ENCODE data around the gene CROT. TPM values are rescaled to one million over a fixed set of nuclear protein-coding genes. Genes with fewer than 3 reads are reported as not detected.
A peak's percentile ranks its signal among the peaks of the same experiment; 100 is the strongest.

Gene CROT
- total and polyA plus RNA-seq, 5 experiments from 2014 or later: 3.2 to 16.9 (median 5.3) TPM

DNA sequence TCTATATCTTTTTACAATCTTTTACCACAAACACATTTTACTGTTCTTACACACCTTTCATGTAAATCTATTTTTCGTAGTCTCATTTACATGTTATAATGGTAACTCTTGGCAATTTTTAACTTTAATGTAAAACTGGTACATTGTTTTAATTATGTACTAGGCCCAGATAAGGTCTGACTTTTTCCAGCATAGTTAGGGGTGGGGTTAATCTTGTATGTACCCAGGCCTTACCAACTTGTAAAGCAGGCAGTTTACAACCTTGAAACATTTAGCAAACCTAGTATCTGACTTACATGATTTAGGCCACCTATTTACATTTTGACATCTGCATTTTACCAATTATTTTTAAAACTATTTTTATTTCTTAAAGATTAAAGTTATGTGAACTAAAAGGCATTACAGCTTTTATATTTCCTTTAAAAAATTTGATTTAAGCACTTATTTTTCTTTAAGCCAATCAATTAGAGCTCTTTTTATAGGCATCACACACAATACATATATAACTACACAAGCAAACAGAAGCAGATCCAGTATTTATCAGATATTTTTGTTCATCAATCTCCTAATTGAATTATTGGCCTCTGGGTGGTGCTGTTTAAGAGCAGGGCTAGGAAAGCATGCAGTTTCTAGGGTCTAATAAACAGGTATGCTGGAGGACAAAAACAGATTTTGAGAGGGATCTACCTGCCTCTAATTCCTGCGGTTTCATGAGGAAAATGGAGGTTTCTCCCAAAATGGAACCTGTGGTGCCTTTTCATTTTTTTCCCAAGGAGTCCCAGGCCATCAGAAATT is 19.7 kb upstream of the CROT start:
- no peaks in the 10 kb centered on the region for H3K4me1 Mint-ChIP-seq

DNA sequence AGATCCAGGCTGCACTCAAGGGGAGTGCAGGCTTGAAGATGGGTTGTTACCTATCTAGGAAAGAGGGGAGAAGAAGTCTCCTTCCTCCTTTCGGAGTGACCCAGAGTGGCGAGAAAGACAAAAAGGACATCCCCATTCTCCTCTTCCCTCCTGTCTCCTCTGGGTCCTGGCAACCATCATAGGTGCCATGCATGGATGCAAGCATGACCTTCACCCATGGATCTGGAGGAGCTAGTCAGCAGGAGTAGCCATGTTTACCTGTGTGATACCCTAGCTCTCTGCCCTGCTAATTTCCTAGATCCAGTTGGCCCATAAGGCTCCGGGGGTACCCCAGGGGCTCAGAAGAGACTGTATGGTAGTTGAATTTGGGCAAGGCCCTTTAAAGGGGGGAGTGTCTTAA is 17.2 kb upstream of the CROT start:
- POLR2A ChIA-PET: interaction anchor here (0.5 kb wide), 1 partner anchor 625 kb away, joined by 3 read pairs; no protein-coding TSS in a partner anchor
- Mint-ChIP-seq H3K27me3 (no peaks in the 10 kb centered on the region), H3K27ac (no peak overlapping the region), H3K9me3 (peaks cover 0 to 52% (median 42%) of the 10 kb centered on the region in 9 donors), H3K36me3 (peaks cover 26 to 84% (median 45%) of the 10 kb centered on the region in 3 donors), H3K4me3 (no peak overlapping the region), H3K4me1 (no peaks in the 10 kb centered on the region)
- ATAC-seq (no peak), DNase-seq (no peak)

More for the DNA sequence above, 19.7 kb upstream of the CROT start:
- POLR2A ChIA-PET: no interaction called here
- H3K27ac Mint-ChIP-seq: no peak overlapping the region
- DNase-seq: no peak
- H3K27me3 Mint-ChIP-seq: no peaks in the 10 kb centered on the region
- H3K9me3 Mint-ChIP-seq: peaks cover 0 to 47% (median 37%) of the 10 kb centered on the region in 9 donors
- ATAC-seq: no peak
- H3K4me3 Mint-ChIP-seq: no peak overlapping the region
- H3K36me3 Mint-ChIP-seq: peaks cover 27 to 77% (median 40%) of the 10 kb centered on the region in 3 donors

- peaks cover 21 to 79% (median 50%) of the 10 kb centered on the region in 3 donors for H3K36me3 Mint-ChIP-seq
- no peak overlapping the region for H3K4me3 Mint-ChIP-seq
- no peak overlapping the region for H3K27ac Mint-ChIP-seq
- H3K27me3 Mint-ChIP-seq: no peaks in the 10 kb centered on the region
- H3K9me3 Mint-ChIP-seq: peaks cover 0 to 52% (median 42%) of the 10 kb centered on the region in 9 donors
- DNase-seq (no peak), ATAC-seq (no peak)
- no peaks in the 10 kb centered on the region for H3K4me1 Mint-ChIP-seq
- POLR2A ChIA-PET: no interaction called here
These were observed 15.1 kb upstream of the CROT start for GRCh38 chr7:87330316-87330715.

- ATAC-seq (no peak), DNase-seq (no peak)
- no peak overlapping the region for H3K4me3 Mint-ChIP-seq
- H3K9me3 Mint-ChIP-seq: peaks cover 0 to 50% (median 42%) of the 10 kb centered on the region in 9 donors
- no peaks in the 10 kb centered on the region for H3K27me3 Mint-ChIP-seq
- no peaks in the 10 kb centered on the region for H3K4me1 Mint-ChIP-seq
- H3K27ac Mint-ChIP-seq: no peak overlapping the region
- POLR2A ChIA-PET: no interaction called here
- H3K36me3 Mint-ChIP-seq: peaks cover 20 to 81% (median 56%) of the 10 kb centered on the region in 3 donors
These were observed 14.5 kb upstream of the CROT start for GRCh38 chr7:87330942-87331341.

DNA sequence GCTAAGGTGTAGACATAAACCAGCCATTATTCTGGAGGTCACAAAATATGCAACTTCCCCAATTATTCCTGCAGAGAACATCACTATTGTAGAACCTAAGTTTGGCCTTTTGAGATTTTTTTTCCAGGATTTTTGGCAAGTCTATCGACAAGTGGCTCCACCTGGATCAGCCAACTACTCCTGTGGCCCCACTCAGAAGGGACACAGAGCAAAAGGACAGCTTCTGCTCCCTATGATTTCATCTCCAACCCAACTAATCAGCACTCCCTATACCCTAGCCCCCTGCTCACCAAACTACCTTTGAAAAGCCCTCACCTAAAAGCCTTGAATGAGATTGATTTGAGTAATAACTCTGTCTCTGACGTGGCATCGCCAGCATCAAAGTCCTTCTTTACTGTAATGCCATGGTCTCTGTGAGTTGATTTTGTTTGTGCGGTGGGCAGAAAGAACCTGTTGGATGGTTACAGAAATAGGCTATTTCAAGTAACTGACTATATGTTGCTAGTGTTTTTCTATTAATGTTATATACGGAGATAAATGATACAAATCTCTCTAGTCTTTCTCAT is 13.7 kb upstream of the CROT start:
- H3K4me1 Mint-ChIP-seq: no peaks in the 10 kb centered on the region
- POLR2A ChIA-PET: no interaction called here

GRCh38 chr7:87332321-87332720 is 13.1 kb upstream of the CROT start:
- peaks cover 22 to 78% (median 47%) of the 10 kb centered on the region in 3 donors for H3K36me3 Mint-ChIP-seq
- no peak overlapping the region for H3K4me3 Mint-ChIP-seq
- H3K27me3 Mint-ChIP-seq: no peaks in the 10 kb centered on the region
- peaks cover 0 to 39% (median 35%) of the 10 kb centered on the region in 9 donors for H3K9me3 Mint-ChIP-seq
- no peaks in the 10 kb centered on the region for H3K4me1 Mint-ChIP-seq
- DNase-seq (no peak), ATAC-seq (no peak)
- POLR2A ChIA-PET: no interaction called here
- no peak overlapping the region for H3K27ac Mint-ChIP-seq

More for the DNA sequence above, 13.7 kb upstream of the CROT start:
- no peak for DNase-seq
- Mint-ChIP-seq H3K36me3 (peaks cover 23 to 81% (median 52%) of the 10 kb centered on the region in 3 donors), H3K9me3 (peaks cover 0 to 45% (median 40%) of the 10 kb centered on the region in 9 donors), H3K27ac (no peak overlapping the region), H3K4me3 (no peak overlapping the region), H3K27me3 (no peaks in the 10 kb centered on the region)
- ATAC-seq: no peak

DNA sequence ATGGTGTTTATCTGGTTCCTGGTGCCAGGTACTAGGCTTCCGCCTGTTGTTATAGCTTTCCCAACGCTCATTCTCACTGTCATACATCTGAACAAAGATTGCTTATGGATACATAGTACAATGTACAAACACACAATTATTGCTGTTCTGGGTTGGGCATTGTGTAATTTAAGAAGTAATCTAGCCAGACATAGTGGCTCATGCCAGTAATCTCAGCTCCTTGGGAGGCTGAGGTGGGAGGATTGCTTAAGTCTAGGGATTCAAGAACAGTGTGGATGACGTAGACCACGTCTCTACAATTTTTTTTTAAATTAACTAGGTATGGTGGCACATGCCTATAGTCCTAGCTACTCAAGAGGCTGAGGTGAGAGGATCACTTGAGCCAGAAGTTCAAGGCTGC is 9.3 kb upstream of the CROT start:
- Mint-ChIP-seq H3K4me1 (peaks cover 0 to 1% (median under 1%) of the 10 kb centered on the region in 4 donors), H3K4me3 (no peak overlapping the region), H3K36me3 (peaks cover 13 to 57% (median 30%) of the 10 kb centered on the region in 3 donors), H3K9me3 (peaks cover 0 to 3% (median 0%) of the 10 kb centered on the region in 9 donors), H3K27ac (no peak overlapping the region), H3K27me3 (no peaks in the 10 kb centered on the region)
- DNase-seq (no peak), ATAC-seq (no peak)
- POLR2A ChIA-PET: interaction anchor here (1.2 kb wide), 1 partner anchor 9 kb away, joined by 5 read pairs; the partner anchor contains the start of gene CROT

DNA sequence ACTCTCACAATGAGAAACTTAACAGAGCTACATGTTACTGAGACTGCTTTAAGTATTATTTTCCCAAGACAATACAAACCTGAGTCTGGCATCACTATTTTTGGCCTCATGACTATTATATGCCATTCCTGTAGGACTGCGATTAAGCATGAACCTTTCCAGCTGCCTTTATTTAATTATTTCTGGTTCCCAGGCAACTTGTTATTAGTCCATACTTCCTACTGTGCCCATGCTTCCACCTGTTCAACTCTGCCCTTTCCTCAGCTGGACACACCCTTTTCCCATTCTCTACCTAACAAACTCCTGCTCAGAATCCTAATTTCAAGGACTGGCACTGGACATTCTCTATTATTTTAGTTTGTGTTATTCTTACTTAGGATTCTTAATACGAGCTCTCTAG is 8.1 kb upstream of the CROT start:
- DNase-seq: no peak
- Mint-ChIP-seq H3K9me3 (no peaks in the 10 kb centered on the region), H3K4me1 (peaks cover 4 to 10% (median 6%) of the 10 kb centered on the region in 4 donors), H3K4me3 (no peak overlapping the region), H3K36me3 (peaks cover 10 to 53% (median 36%) of the 10 kb centered on the region in 3 donors), H3K27me3 (no peaks in the 10 kb centered on the region), H3K27ac (no peak overlapping the region)
- POLR2A ChIA-PET: no interaction called here
- no peak for ATAC-seq

- Mint-ChIP-seq H3K9me3 (no peaks in the 10 kb centered on the region), H3K4me3 (no peak overlapping the region), H3K27ac (no peak overlapping the region), H3K4me1 (peaks cover 5 to 27% (median 19%) of the 10 kb centered on the region in 4 donors), H3K27me3 (no peaks in the 10 kb centered on the region), H3K36me3 (peaks cover 10 to 44% (median 36%) of the 10 kb centered on the region in 3 donors)
- POLR2A ChIA-PET: no interaction called here
- DNase-seq: no peak
- ATAC-seq: no peak
These were observed 6.0 kb upstream of the CROT start for GRCh38 chr7:87339373-87339897.

- POLR2A ChIA-PET: no interaction called here
- H3K27me3 Mint-ChIP-seq: no peaks in the 10 kb centered on the region
- no peaks in the 10 kb centered on the region for H3K9me3 Mint-ChIP-seq
- ATAC-seq: no peak
- no peak overlapping the region for H3K4me3 Mint-ChIP-seq
- H3K27ac Mint-ChIP-seq: peak overlapping the region in 1 of 10 donors; percentile 36
- H3K4me1 Mint-ChIP-seq: peaks cover 7 to 41% (median 32%) of the 10 kb centered on the region in 4 donors
- H3K36me3 Mint-ChIP-seq: peaks cover 0 to 36% (median 27%) of the 10 kb centered on the region in 3 donors
- DNase-seq: no peak
These were observed 4.0 kb upstream of the CROT start for GRCh38 chr7:87341441-87341840.

DNA sequence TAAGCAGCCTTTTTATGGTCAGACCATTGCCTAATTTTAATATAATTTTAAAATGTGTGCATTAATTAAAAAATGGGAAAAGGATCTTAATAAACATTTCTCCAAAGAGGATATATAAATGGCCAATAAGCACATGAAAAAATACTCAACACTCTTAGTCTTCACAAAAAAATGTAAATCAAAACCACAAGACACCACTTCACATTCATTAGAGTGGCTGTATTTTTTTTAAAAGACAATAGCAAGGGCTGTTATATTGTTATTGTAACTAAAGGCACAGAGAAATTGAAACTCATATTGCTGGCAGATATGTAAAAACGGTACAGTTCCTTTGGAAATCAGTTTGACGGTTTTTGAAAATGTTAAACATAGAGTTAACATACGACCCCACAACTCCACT is 3.2 kb upstream of the CROT start:
- Mint-ChIP-seq H3K9me3 (no peaks in the 10 kb centered on the region), H3K36me3 (peaks cover 0 to 31% (median 22%) of the 10 kb centered on the region in 3 donors), H3K4me3 (no peak overlapping the region), H3K4me1 (peaks cover 7 to 48% (median 39%) of the 10 kb centered on the region in 4 donors), H3K27ac (no peak overlapping the region), H3K27me3 (no peaks in the 10 kb centered on the region)
- DNase-seq: no peak
- ATAC-seq: no peak
- POLR2A ChIA-PET: no interaction called here

DNA sequence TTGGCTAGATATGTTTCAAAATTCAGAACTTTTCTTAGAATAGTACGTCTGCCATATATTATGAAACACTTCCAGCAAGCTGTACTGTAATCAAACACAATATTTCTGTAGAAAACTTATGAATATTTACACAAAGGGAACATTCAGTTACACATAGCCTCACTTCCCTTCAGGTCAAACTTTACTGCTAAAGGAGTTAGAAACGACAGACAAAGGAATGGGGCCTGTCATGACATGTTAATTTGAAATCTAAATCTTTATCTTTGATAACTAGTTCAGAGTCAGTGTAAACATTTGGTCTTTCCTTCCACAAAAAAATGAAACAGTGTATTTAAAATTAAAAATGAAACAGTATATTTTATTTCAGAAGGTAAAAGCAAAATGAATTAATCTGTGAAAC is 1.0 kb upstream of the CROT start:
- Mint-ChIP-seq H3K4me1 (peaks cover 7 to 53% (median 43%) of the 10 kb centered on the region in 4 donors), H3K27me3 (no peaks in the 10 kb centered on the region), H3K4me3 (peak overlapping the region; percentile 92 to 99 (median 96)), H3K27ac (peak overlapping the region; percentile 81 to 98 (median 96)), H3K36me3 (peaks cover 0 to 35% (median 23%) of the 10 kb centered on the region in 3 donors), H3K9me3 (no peaks in the 10 kb centered on the region)
- POLR2A ChIA-PET: interaction anchor here (1.0 to 2.3 kb wide), 4 partner anchors 8 to 191 kb away, joined by 3 to 11 read pairs (median 5); partner anchors contain the start of gene DMTF1
- no peak for DNase-seq
- no peak for ATAC-seq

- Mint-ChIP-seq H3K9me3 (no peaks in the 10 kb centered on the region), H3K36me3 (peaks cover 0 to 33% (median 27%) of the 10 kb centered on the region in 3 donors), H3K4me1 (peaks cover 7 to 53% (median 44%) of the 10 kb centered on the region in 4 donors), H3K4me3 (peak overlapping the region; percentile 92 to 99 (median 96)), H3K27me3 (no peaks in the 10 kb centered on the region), H3K27ac (peak overlapping the region; percentile 68 to 98 (median 96))
- POLR2A ChIA-PET: interaction anchor here (1.1 to 2.3 kb wide), 5 partner anchors 10 to 282 kb away, joined by 5 to 11 read pairs (median 5); partner anchors contain the start of genes DMTF1 and RUNDC3B
- DNase-seq (no peak), ATAC-seq (peak in 1 of 2 donors; percentile 20)
These were observed 503 bp downstream of the CROT start for GRCh38 chr7:87345962-87346371.

Measured in naive thymus-derived CD8-positive, alpha-beta T cell (primary cell).